ENCODE data around the gene ASCL1. TPM values are rescaled to one million over a fixed set of nuclear protein-coding genes. Genes with fewer than 3 reads are reported as not detected.

The ASCL1 gene
- total and polyA plus RNA-seq, 2 of the 13 experiments (the other 11 are each of a cell fraction or from before 2014, with no cell fraction given): not detected

DNA sequence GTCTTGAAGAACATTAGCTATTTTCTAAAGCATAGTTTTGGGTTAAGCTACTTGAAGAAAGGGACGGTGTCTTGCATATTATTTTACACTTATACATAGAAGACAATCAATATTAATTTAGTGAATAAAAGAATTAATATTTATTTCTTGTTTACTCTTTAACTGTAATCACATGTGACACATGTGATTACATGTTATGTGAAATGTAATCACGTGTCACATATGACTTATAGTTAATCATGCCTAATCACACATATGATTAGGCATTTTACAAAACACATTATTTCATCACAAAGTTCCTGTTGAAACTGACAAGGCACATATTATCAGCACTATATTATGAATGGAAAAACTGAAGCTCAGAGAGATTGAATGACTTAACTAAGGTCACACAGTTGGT lies 45.2 kb upstream of the ASCL1 start:
- Histone ChIP-seq H3K4me3 (replicated peaks in 1 of 3; ENCODE audit: insufficient read depth in 1 of 3, low read depth in 2 of 3, low read length in 3 of 3) (peak overlapping the region in 1 of 3 experiments; percentile 24; a peak in 2 of 6 replicates), H3K9me3 (ENCODE audit: low read length) (no peaks in the 10 kb centered on the region), H3K27me3 (ENCODE audit: control insufficient read depth in 1 of 2, insufficient read depth in 2 of 2, low read length in 2 of 2) (no peaks in the 10 kb centered on the region; a peak in 1 of 5 replicates), H2AFZ (ENCODE audit: low read length) (no peak overlapping the region), H3K4me1 (ENCODE audit: insufficient read depth, low read length) (peaks cover 78% of the 10 kb centered on the region), H3K9ac (ENCODE audit: insufficient read depth, low read depth, low read length) (no peak overlapping the region), H4K20me1 (ENCODE audit: insufficient read depth, low read length) (no peaks in the 10 kb centered on the region), H3K36me3 (replicated peaks in 1 of 2; ENCODE audit: control insufficient read depth in 1 of 2, insufficient read depth in 2 of 2, low read length in 2 of 2) (peaks cover 5 to 16% of the 10 kb centered on the region in 2 experiments), H3K79me2 (ENCODE audit: insufficient read depth, low read length) (peaks cover 94% of the 10 kb centered on the region), H3K27ac (ENCODE audit: extremely low read length, insufficient read depth, low read length) (peak overlapping the region; percentile 34), H3K4me2 (ENCODE audit: low read depth, low read length) (peak overlapping the region; percentile 90)
- ChIA-PET CTCF (ENCODE audit: low intra/inter-chr PET ratio, low total read pairs) (no interaction called here), POLR2A (interaction anchor here (1.0 to 3.4 kb wide), 4 partner anchors 9 to 27 kb away, joined by 3 to 22 read pairs (median 6); no protein-coding TSS in a partner anchor)
- no TSS peak for BruUV-seq (replicated peaks)
- no peak for FAIRE-seq
- intact Hi-C loops (cut with micrococcal nuclease; ENCODE audit: unreplicated experiment): no loop called here
- no peak for ATAC-seq
- in situ Hi-C loops (cut with HindIII; ENCODE audit: extremely low pct_ligation_motif_present, low pct_unique_long_range_greater_than_20kb): no loop called here
- WGBS (ENCODE audit: low lambda C conversion rate): 92% methylated on average over 2 of the region's 2 CpGs
- DNase-seq (ENCODE audit: low spot score): no peak
- TF ChIP-seq MNT (IDR thresholded peaks at IDR 0.05) (peak; percentile 60), TAF1 (CRISPR knock-in tag; IDR thresholded peaks at IDR 0.05) (no peak)

GRCh38 chr12:102913453-102914226 lies 43.8 kb upstream of the ASCL1 start:
- in situ Hi-C loops (cut with HindIII; ENCODE audit: extremely low pct_ligation_motif_present, low pct_unique_long_range_greater_than_20kb): no loop called here
- CTCF ChIA-PET (ENCODE audit: low intra/inter-chr PET ratio, low total read pairs): no interaction called here
- 40% methylated on average over 2 of the region's 2 CpGs for WGBS (ENCODE audit: low lambda C conversion rate)
- TF ChIP-seq ATF7-NPFF (CRISPR knock-in tag; IDR thresholded peaks at IDR 0.05; ENCODE audit: low read depth) (no peak), ZNF740 (CRISPR knock-in tag; IDR thresholded peaks at IDR 0.05) (no peak), NR2F1 (CRISPR knock-in tag; IDR thresholded peaks at IDR 0.05) (0 out of 4 replicates have a peak, but pooled peaks of 1 of the 2 experiments have one; percentile 31), ZNF616 (CRISPR knock-in tag; IDR thresholded peaks at IDR 0.05; ENCODE audit: low read depth) (no peak)
- TF ChIP-seq, protein P1, sequence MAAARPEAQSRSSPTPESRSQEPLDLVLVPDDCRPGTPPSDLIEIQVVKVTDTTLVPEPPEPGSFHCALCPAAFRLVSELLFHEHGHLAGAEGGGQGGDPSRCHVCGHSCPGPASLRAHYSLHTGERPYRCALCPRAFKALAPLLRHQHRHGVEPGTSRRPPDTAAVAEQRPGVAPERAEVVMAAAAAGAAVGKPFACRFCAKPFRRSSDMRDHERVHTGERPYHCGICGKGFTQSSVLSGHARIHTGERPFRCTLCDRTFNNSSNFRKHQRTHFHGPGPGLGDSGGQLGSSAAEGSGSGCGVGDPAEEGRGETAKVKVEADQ (CRISPR knock-in tag; IDR thresholded peaks at IDR 0.05; ENCODE audit: borderline replicate concordance): no peak
- TF ChIP-seq, protein P2, sequence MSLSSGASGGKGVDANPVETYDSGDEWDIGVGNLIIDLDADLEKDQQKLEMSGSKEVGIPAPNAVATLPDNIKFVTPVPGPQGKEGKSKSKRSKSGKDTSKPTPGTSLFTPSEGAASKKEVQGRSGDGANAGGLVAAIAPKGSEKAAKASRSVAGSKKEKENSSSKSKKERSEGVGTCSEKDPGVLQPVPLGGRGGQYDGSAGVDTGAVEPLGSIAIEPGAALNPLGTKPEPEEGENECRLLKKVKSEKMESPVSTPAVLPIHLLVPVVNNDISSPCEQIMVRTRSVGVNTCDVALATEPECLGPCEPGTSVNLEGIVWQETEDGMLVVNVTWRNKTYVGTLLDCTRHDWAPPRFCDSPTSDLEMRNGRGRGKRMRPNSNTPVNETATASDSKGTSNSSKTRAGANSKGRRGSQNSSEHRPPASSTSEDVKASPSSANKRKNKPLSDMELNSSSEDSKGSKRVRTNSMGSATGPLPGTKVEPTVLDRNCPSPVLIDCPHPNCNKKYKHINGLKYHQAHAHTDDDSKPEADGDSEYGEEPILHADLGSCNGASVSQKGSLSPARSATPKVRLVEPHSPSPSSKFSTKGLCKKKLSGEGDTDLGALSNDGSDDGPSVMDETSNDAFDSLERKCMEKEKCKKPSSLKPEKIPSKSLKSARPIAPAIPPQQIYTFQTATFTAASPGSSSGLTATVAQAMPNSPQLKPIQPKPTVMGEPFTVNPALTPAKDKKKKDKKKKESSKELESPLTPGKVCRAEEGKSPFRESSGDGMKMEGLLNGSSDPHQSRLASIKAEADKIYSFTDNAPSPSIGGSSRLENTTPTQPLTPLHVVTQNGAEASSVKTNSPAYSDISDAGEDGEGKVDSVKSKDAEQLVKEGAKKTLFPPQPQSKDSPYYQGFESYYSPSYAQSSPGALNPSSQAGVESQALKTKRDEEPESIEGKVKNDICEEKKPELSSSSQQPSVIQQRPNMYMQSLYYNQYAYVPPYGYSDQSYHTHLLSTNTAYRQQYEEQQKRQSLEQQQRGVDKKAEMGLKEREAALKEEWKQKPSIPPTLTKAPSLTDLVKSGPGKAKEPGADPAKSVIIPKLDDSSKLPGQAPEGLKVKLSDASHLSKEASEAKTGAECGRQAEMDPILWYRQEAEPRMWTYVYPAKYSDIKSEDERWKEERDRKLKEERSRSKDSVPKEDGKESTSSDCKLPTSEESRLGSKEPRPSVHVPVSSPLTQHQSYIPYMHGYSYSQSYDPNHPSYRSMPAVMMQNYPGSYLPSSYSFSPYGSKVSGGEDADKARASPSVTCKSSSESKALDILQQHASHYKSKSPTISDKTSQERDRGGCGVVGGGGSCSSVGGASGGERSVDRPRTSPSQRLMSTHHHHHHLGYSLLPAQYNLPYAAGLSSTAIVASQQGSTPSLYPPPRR (CRISPR knock-in tag; IDR thresholded peaks at IDR 0.05; ENCODE audit: borderline replicate concordance): no peak

More at GRCh38 chr12:102913453-102914226, 43.8 kb upstream of the ASCL1 start:
- no TSS peak for BruUV-seq (replicated peaks)
- H3K9me3 ChIP-seq (ENCODE audit: low read length): no peaks in the 10 kb centered on the region
- peak overlapping the region; percentile 67 to 83 (median 74); a peak in 4 of 6 replicates for H3K4me3 ChIP-seq (replicated peaks in 1 of 3; ENCODE audit: insufficient read depth in 1 of 3, low read depth in 2 of 3, low read length in 3 of 3)
- no peak for DNase-seq (ENCODE audit: low spot score)
- POLR2A ChIA-PET: interaction anchor here (1.8 to 3.4 kb wide), 3 partner anchors 10 to 29 kb away, joined by 5 to 22 read pairs (median 8); no protein-coding TSS in a partner anchor
- H3K9ac ChIP-seq (ENCODE audit: insufficient read depth, low read depth, low read length): peak overlapping the region; percentile 91
- H3K4me2 ChIP-seq (ENCODE audit: low read depth, low read length): peak overlapping the region; percentile 90
- no peaks in the 10 kb centered on the region; a peak in 1 of 5 replicates for H3K27me3 ChIP-seq (ENCODE audit: control insufficient read depth in 1 of 2, insufficient read depth in 2 of 2, low read length in 2 of 2)
- H3K36me3 ChIP-seq (replicated peaks in 1 of 2; ENCODE audit: control insufficient read depth in 1 of 2, insufficient read depth in 2 of 2, low read length in 2 of 2): peaks cover 5 to 16% of the 10 kb centered on the region in 2 experiments
- H4K20me1 ChIP-seq (ENCODE audit: insufficient read depth, low read length): no peaks in the 10 kb centered on the region
- FAIRE-seq: no peak
- peak overlapping the region; percentile 92 for H3K27ac ChIP-seq (ENCODE audit: extremely low read length, insufficient read depth, low read length)
- intact Hi-C loops (cut with micrococcal nuclease; ENCODE audit: unreplicated experiment): no loop called here
- no peak overlapping the region for H2AFZ ChIP-seq (ENCODE audit: low read length)
- peaks cover 76% of the 10 kb centered on the region for H3K4me1 ChIP-seq (ENCODE audit: insufficient read depth, low read length)
- ATAC-seq: no peak
- peaks cover 89% of the 10 kb centered on the region for H3K79me2 ChIP-seq (ENCODE audit: insufficient read depth, low read length)

Data from HepG2 (cell line).